ENCODE data around the gene FAM76A.
A peak's percentile ranks its signal among the peaks of the same experiment; 100 is the strongest.

FAM76A gene

GRCh38 chr1:27682351-27682944 lies 43.3 kb upstream of the FAM76A start:
- ATAC-seq (ENCODE audit: low read depth) (no peak), DNase-seq (ENCODE audit: low spot score) (no peak)
- no peak overlapping the region for H3K27ac ChIP-seq (ENCODE audit: poor library complexity, severe bottlenecking)
- no peaks in the 10 kb centered on the region for H3K4me1 ChIP-seq (ENCODE audit: insufficient read depth, poor library complexity, severe bottlenecking)
- H3K9me3 ChIP-seq (ENCODE audit: severe bottlenecking), result peaks cover 9% of the 10 kb centered on the region
- no peak for TF ChIP-seq CTCF (IDR thresholded peaks at IDR 0.05; ENCODE audit: poor library complexity, severe bottlenecking)
- no peaks in the 10 kb centered on the region for H3K27me3 ChIP-seq (ENCODE audit: insufficient read depth, poor library complexity, severe bottlenecking)
- H3K4me3 ChIP-seq (ENCODE audit: severe bottlenecking), result no peak overlapping the region
- H3K36me3 ChIP-seq (ENCODE audit: low read depth), result no peaks in the 10 kb centered on the region

- H3K27ac ChIP-seq (ENCODE audit: poor library complexity, severe bottlenecking), result no peak overlapping the region
- H3K36me3 ChIP-seq (ENCODE audit: low read depth), result no peaks in the 10 kb centered on the region
- no peak for TF ChIP-seq CTCF (IDR thresholded peaks at IDR 0.05; ENCODE audit: poor library complexity, severe bottlenecking)
- ATAC-seq (ENCODE audit: low read depth) (no peak), DNase-seq (ENCODE audit: low spot score) (no peak)
- H3K27me3 ChIP-seq (ENCODE audit: insufficient read depth, poor library complexity, severe bottlenecking), result no peaks in the 10 kb centered on the region
- H3K4me3 ChIP-seq (ENCODE audit: severe bottlenecking), result no peak overlapping the region
- H3K4me1 ChIP-seq (ENCODE audit: insufficient read depth, poor library complexity, severe bottlenecking), result no peaks in the 10 kb centered on the region
- H3K9me3 ChIP-seq (ENCODE audit: severe bottlenecking), result peaks cover 9% of the 10 kb centered on the region
Observed at GRCh38 chr1:27684176-27684575, 41.6 kb upstream of the FAM76A start.

GRCh38 chr1:27686223-27686990 lies 39.4 kb upstream of the FAM76A start:
- ATAC-seq (ENCODE audit: low read depth), result peak; percentile 66; the same call in 2 of the 3 replicates
- DNase-seq (ENCODE audit: low spot score), result no peak
- Histone ChIP-seq H3K27ac (ENCODE audit: poor library complexity, severe bottlenecking) (no peak overlapping the region), H3K36me3 (ENCODE audit: low read depth) (no peaks in the 10 kb centered on the region), H3K4me3 (ENCODE audit: severe bottlenecking) (no peak overlapping the region), H3K27me3 (ENCODE audit: insufficient read depth, poor library complexity, severe bottlenecking) (no peaks in the 10 kb centered on the region), H3K9me3 (ENCODE audit: severe bottlenecking) (peaks cover 5% of the 10 kb centered on the region), H3K4me1 (ENCODE audit: insufficient read depth, poor library complexity, severe bottlenecking) (no peaks in the 10 kb centered on the region)
- no peak for TF ChIP-seq CTCF (IDR thresholded peaks at IDR 0.05; ENCODE audit: poor library complexity, severe bottlenecking)

- no peak overlapping the region for H3K4me3 ChIP-seq (ENCODE audit: severe bottlenecking)
- ATAC-seq (ENCODE audit: low read depth) (no peak), DNase-seq (ENCODE audit: low spot score) (no peak)
- no peaks in the 10 kb centered on the region for H3K27me3 ChIP-seq (ENCODE audit: insufficient read depth, poor library complexity, severe bottlenecking)
- H3K36me3 ChIP-seq (ENCODE audit: low read depth), result no peaks in the 10 kb centered on the region
- no peaks in the 10 kb centered on the region for H3K9me3 ChIP-seq (ENCODE audit: severe bottlenecking)
- no peak overlapping the region for H3K27ac ChIP-seq (ENCODE audit: poor library complexity, severe bottlenecking)
- H3K4me1 ChIP-seq (ENCODE audit: insufficient read depth, poor library complexity, severe bottlenecking), result no peaks in the 10 kb centered on the region
- no peak for TF ChIP-seq CTCF (IDR thresholded peaks at IDR 0.05; ENCODE audit: poor library complexity, severe bottlenecking)
Observed at GRCh38 chr1:27687906-27688305, 37.9 kb upstream of the FAM76A start.
